K562 (cell line): ENCODE data around the gene AKT1. TPM values are rescaled to one million over a fixed set of nuclear protein-coding genes. Genes with fewer than 3 reads are reported as not detected.
A peak's percentile ranks its signal among the peaks of the same experiment; 100 is the strongest.

Source experiments
- ATAC-seq: fragments of 200-7000 bp; cut with Tn5 transposase; 3 replicates; pipeline ENCODE4 v1.9.1; 2020; ENCODE audit warnings: moderate library complexity
- BruUV-seq: library from RNA; stranded (reverse); fragments of 400-500 nt; replicated peaks from 2 replicates; lab custom pipeline; 2021; lab: Mats Ljungman, UMichigan
- CTCF ChIA-PET: fragments of 300-600 bp; formaldehyde crosslinking; extraction: SDS; loops from one replicate; lab custom pipeline; 2021; ENCODE audit warnings: low intra/inter-chr PET ratio; lab: Yijun Ruan, JAX
- POLR2A ChIA-PET: fragments of 300-600, 350-650 bp; sonication (Branson Sonifier 250); formaldehyde crosslinking; extraction: SDS; loops from one replicate; lab custom pipeline; 2021; ENCODE audit warnings: antibody characterized with exemption, inconsistent platforms; lab: Yijun Ruan, JAX
- DNase-seq, 4 experiments: peaks; one replicate each; pipeline versions ENCODE4 v3.0.0 to v3.0.0-alpha.2; 2011 to 2018; ENCODE audit warnings: low spot score in 3 of 4, mixed read lengths in 3 of 4; ENCODE audit errors: extremely low read depth in 1 of 4
- FAIRE-seq: peaks from 2 replicates; lab custom pipeline; 2011; peaks lifted over from hg19 to GRCh38; lab: Jason Lieb, UNC
- H2AFZ ChIP-seq: 2 replicates; pipeline ENCODE4 v1.6.0; 2011; ENCODE audit warnings: low read depth, low read length, control low read depth, inconsistent platforms
- H3K27ac ChIP-seq: fragments of 200-600 bp; 3 replicates; pipeline ENCODE4 v1.8.0; 2011; ENCODE audit warnings: low read depth, mild to moderate bottlenecking, control low read depth, inconsistent platforms, low read length, moderate library complexity, mixed read lengths; ENCODE audit errors: extremely low read depth
- H3K27me3 ChIP-seq, 2 experiments: fragments of 300-600 bp in 1 of 2; 2 replicates in 1 of 2; 3 replicates in 1 of 2; pipeline versions ENCODE4 v1.6.0 to v1.8.0; 2011; ENCODE audit warnings: inconsistent platforms in 2 of 2, low read length in 2 of 2, mild to moderate bottlenecking in 1 of 2, mixed read lengths in 1 of 2, moderate library complexity in 1 of 2; ENCODE audit not compliant: control insufficient read depth in 2 of 2, insufficient read depth in 2 of 2
- H3K36me3 ChIP-seq: fragments of 300-600 bp; 3 replicates; pipeline ENCODE4 v1.8.0; 2011; ENCODE audit warnings: mild to moderate bottlenecking, low read length, inconsistent platforms; ENCODE audit not compliant: control insufficient read depth, insufficient read depth
- H3K4me1 ChIP-seq, 2 experiments: fragments of 200-600 bp in 1 of 2; replicated peaks in 1 of 2; 2 replicates in 1 of 2; 3 replicates in 1 of 2; pipeline versions ENCODE4 v1.5.1 to v1.8.0; 2011; ENCODE audit warnings: inconsistent platforms in 2 of 2, low read length in 2 of 2, mild to moderate bottlenecking in 1 of 2, mixed read lengths in 1 of 2, moderate library complexity in 1 of 2; ENCODE audit not compliant: control insufficient read depth in 2 of 2, insufficient read depth in 2 of 2
- H3K4me2 ChIP-seq: 2 replicates; pipeline ENCODE4 v1.6.1; 2011; ENCODE audit warnings: low read length, control low read depth, inconsistent platforms, mixed read lengths; ENCODE audit not compliant: insufficient read depth
- H3K4me3 ChIP-seq: fragments of 200-600 bp; sonication (generic), shearing (Covaris generic); 2 replicates; pipeline ENCODE4 v1.5.1; 2016; ENCODE audit warnings: control low read depth, inconsistent platforms
- H3K79me2 ChIP-seq: fragments of 200-600 bp; 3 replicates; pipeline ENCODE4 v1.8.0; 2011; ENCODE audit warnings: low read length, inconsistent platforms; ENCODE audit not compliant: control insufficient read depth, insufficient read depth
- H3K9ac ChIP-seq, 2 experiments: 2 replicates each; pipeline versions ENCODE4 v1.6.0 to v1.6.1; 2011; ENCODE audit warnings: low read depth in 2 of 2, low read length in 2 of 2, control low read depth in 1 of 2, inconsistent platforms in 1 of 2, mild to moderate bottlenecking in 1 of 2, mixed read lengths in 1 of 2; ENCODE audit not compliant: insufficient read depth in 1 of 2
- H3K9me1 ChIP-seq: one replicate; pipeline ENCODE4 v1.6.0; 2011; ENCODE audit warnings: inconsistent platforms, mild to moderate bottlenecking, low read length, moderate library complexity; ENCODE audit not compliant: control insufficient read depth, insufficient read depth
- H3K9me3 ChIP-seq: replicated peaks from 2 replicates; pipeline ENCODE4 v1.5.1; 2011; ENCODE audit warnings: low read depth, low read length, inconsistent platforms; ENCODE audit not compliant: control insufficient read depth, insufficient read depth
- H4K20me1 ChIP-seq: replicated peaks from 2 replicates; pipeline ENCODE4 v1.6.1; 2011; ENCODE audit warnings: low read length, inconsistent platforms, mixed read lengths; ENCODE audit not compliant: control insufficient read depth, insufficient read depth
- BACH1 ChIP-seq: fragments of 200-800 bp; sonication (Bioruptor generic); IDR thresholded peaks from 2 replicates; pipeline ENCODE4 v1.6.1; 2016; ENCODE audit warnings: missing genetic modification characterization, missing compliant biosample characterization
- CREM ChIP-seq: IDR thresholded peaks from 2 replicates; pipeline ENCODE4 v1.6.1; 2014; ENCODE audit warnings: antibody characterized with exemption, low read depth
- FOXP1 ChIP-seq: sonication (generic); formaldehyde crosslinking; IDR thresholded peaks from 2 replicates; pipeline ENCODE4 v1.8.0; 2022; ENCODE audit warnings: mild to moderate bottlenecking, missing genetic modification reagents
- POLR2G ChIP-seq: fragments of 200-400 bp; formaldehyde crosslinking; IDR thresholded peaks from 2 replicates; pipeline ENCODE4 v1.6.1; 2017; ENCODE audit warnings: low read depth, mild to moderate bottlenecking, antibody characterized with exemption, low read length, moderate library complexity
- WGBS: fragments of 100-300 bp; shearing (Covaris generic); methylation state at CpG from one replicate; pipeline ENCODE4 v1.1.6; 2016; ENCODE audit warnings: low coverage, mixed read lengths; ENCODE audit not compliant: insufficient coverage; ENCODE audit errors: missing lambda C conversion rate; 5-methylcytosine and 5-hydroxymethylcytosine counted together
- in situ Hi-C: fragments of 300-500 bp; cut with MboI; formaldehyde crosslinking; loops from 4 replicates; pipeline ENCODE4 v1.15.0; 2018; ENCODE audit warnings: inconsistent platforms, mixed read lengths
- intact Hi-C: fragments of 100-400 bp; cut with micrococcal nuclease; formaldehyde crosslinking; loops from 2 replicates; pipeline ENCODE4 v1.14.2; 2022
- polyA plus RNA-seq, 8 experiments: library from polyadenylated mRNA; depleted of rRNA in 4 of 8; stranded (reverse) in 5 of 8; unstranded in 3 of 8; fragments of >200 nt; fragmentation: Nextera tagmentation in 2 of 8; fragmentation: Illumina TruSeq in 1 of 8; extraction: Ambion mirVana in 2 of 8; extraction: Trizol in 1 of 8; gene quantifications; 2 replicates each; pipeline versions ENCODE4 v1.2.1 to v1.2.3, GENCODE V29; 2011 to 2014; ENCODE audit warnings: inconsistent platforms in 1 of 8, missing spikeins in 1 of 8
- total RNA-seq, 7 experiments: library from RNA; depleted of rRNA in 6 of 7; stranded (reverse); fragments of >200 nt in 6 of 7; fragmentation: Illumina TruSeq in 2 of 7; extraction: Trizol in 2 of 7; gene quantifications; 2 replicates each; pipeline versions ENCODE4 v1.2.1 to v1.2.3, GENCODE V29; 2011 to 2021; ENCODE audit warnings: low replicate concordance in 1 of 7

The AKT1 gene
- total and polyA plus RNA-seq, 9 of the 15 experiments (the other 6 are each of a cell fraction or from before 2014, with no cell fraction given): 0.49 to 132 (median 75.1) TPM

- Histone ChIP-seq H3K4me3 (no peak overlapping the region), H3K27me3 (no peaks in the 10 kb centered on the region), H3K27ac (no peak overlapping the region), H2AFZ (peak overlapping the region; percentile 6; the same call in 1 of the 2 replicates), H3K9me3 (no peaks in the 10 kb centered on the region), H3K4me1 (peaks cover 0 to 61% of the 10 kb centered on the region in 2 experiments; a peak in 3 of 5 replicates), H3K9ac (peak overlapping the region in 1 of 2 experiments; percentile 10; a peak in 1 of 4 replicates), H4K20me1 (no peaks in the 10 kb centered on the region; the same call in 1 of the 2 replicates), H3K9me1 (no peaks in the 10 kb centered on the region), H3K4me2 (no peak overlapping the region), H3K36me3 (no peaks in the 10 kb centered on the region), H3K79me2 (no peaks in the 10 kb centered on the region)
- ChIA-PET CTCF (no interaction called here), POLR2A (interaction anchor here (0.5 to 1.1 kb wide), 2 partner anchors 15 to 286 kb away, joined by 3 to 4 read pairs; partner anchors contain the start of gene CDCA4)
- TF ChIP-seq POLR2G (peak; percentile 55), CREM (peak; percentile 2; the same call in 1 of the 2 replicates), FOXP1 (CRISPR knock-in tag) (no peak)
- WGBS: 59% methylated on average over 9 of the region's 31 CpGs
- in situ Hi-C loops: no loop called here
- ATAC-seq: no peak
- no peak for DNase-seq
- FAIRE-seq: no peak
- no TSS peak for BruUV-seq
- intact Hi-C loops: no loop called here
These were observed 60.4 kb downstream of the AKT1 start for GRCh38 chr14:104734991-104735779.

DNA sequence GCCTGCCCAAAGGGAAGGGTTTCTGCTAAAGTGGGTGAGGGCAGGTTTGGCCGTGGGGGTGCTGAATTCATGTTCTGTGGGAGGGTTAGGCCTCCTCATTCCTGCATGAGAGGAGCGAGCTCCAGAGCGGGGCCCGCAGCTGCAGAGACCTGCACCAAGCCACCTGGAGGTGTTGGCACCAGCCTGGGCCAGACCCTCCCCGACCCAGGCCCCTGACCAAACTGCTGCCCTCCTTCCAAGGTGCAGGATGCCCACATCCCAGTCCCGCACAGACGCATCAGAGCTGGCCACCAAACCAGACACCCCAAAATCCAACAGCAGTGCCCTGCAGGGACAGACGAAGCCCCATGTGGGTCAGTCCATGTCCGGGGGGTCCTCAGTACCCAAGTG is 61.0 kb downstream of the AKT1 start:
- no TSS peak for BruUV-seq
- H3K9me1 ChIP-seq: no peaks in the 10 kb centered on the region
- H3K4me3 ChIP-seq: no peak overlapping the region
- no peak overlapping the region for H3K27ac ChIP-seq
- DNase-seq (no peak), FAIRE-seq (no peak), ATAC-seq (no peak)
- POLR2A ChIA-PET: no interaction called here
- H3K9ac ChIP-seq: peak overlapping the region in 1 of 2 experiments; percentile 10; a peak in 2 of 4 replicates
- H4K20me1 ChIP-seq: no peaks in the 10 kb centered on the region; the same call in 1 of the 2 replicates
- no peak for TF ChIP-seq BACH1 (tag)
- H3K27me3 ChIP-seq: no peaks in the 10 kb centered on the region
- no peaks in the 10 kb centered on the region for H3K9me3 ChIP-seq
- no peak overlapping the region for H3K4me2 ChIP-seq
- no peaks in the 10 kb centered on the region for H3K36me3 ChIP-seq
- peaks cover 3 to 67% of the 10 kb centered on the region in 2 experiments; a peak in 3 of 5 replicates for H3K4me1 ChIP-seq
- in situ Hi-C loops (no loop called here), intact Hi-C loops (no loop called here)
- CTCF ChIA-PET: no interaction called here
- 70% methylated on average over 3 of the region's 9 CpGs for WGBS
- H3K79me2 ChIP-seq: peaks cover 3% of the 10 kb centered on the region; the same call in 1 of the 3 replicates
- no peak overlapping the region for H2AFZ ChIP-seq
